ENCODE data around the gene HYCC2. TPM values are rescaled to one million over a fixed set of nuclear protein-coding genes. Genes with fewer than 3 reads are reported as not detected.

Gene HYCC2
- total and polyA plus RNA-seq, 7 donors = 4.8 to 20.2 (median 13.6) TPM

- no peak for DNase-seq
- Histone ChIP-seq H3K36me3 (no peaks in the 10 kb centered on the region), H3K27ac (no peak overlapping the region), H3K9me3 (no peaks in the 10 kb centered on the region), H3K27me3 (no peaks in the 10 kb centered on the region), H3K4me1 (peaks cover 0 to 5% (median 2%) of the 10 kb centered on the region in 4 donors), H3K4me3 (no peak overlapping the region)
- intact Hi-C loops (cut with DNase I) = no loop called here
- WGBS, 2 donors = 97 to 99% methylated on average over 3 of the region's 3 CpGs
- TF ChIP-seq POLR2A (IDR thresholded peaks at IDR 0.05) (no peak), POLR2AphosphoS5 (IDR thresholded peaks at IDR 0.05) (no peak), EP300 (IDR thresholded peaks at IDR 0.05) (no peak)
Measured at GRCh38 chr2:201111096-201111495, 39.6 kb upstream of the HYCC2 start.

GRCh38 chr2:201110615-201111014 lies 39.1 kb upstream of the HYCC2 start:
- TF ChIP-seq POLR2AphosphoS5 (IDR thresholded peaks at IDR 0.05) (no peak), POLR2A (IDR thresholded peaks at IDR 0.05) (no peak), EP300 (IDR thresholded peaks at IDR 0.05) (no peak), CTCF (IDR thresholded peaks at IDR 0.05) (no peak)
- intact Hi-C loops (cut with DNase I) = no loop called here
- Histone ChIP-seq H3K9me3 (no peaks in the 10 kb centered on the region), H3K36me3 (no peaks in the 10 kb centered on the region), H3K4me1 (peaks cover 0 to 5% (median 1%) of the 10 kb centered on the region in 4 donors), H3K27ac (no peak overlapping the region), H3K27me3 (no peaks in the 10 kb centered on the region), H3K4me3 (no peak overlapping the region)
- no peak for DNase-seq

- H3K36me3 ChIP-seq = no peaks in the 10 kb centered on the region
- no peaks in the 10 kb centered on the region for H3K9me3 ChIP-seq
- no peaks in the 10 kb centered on the region for H3K27me3 ChIP-seq
- peaks cover 0 to under 1% (median 0%) of the 10 kb centered on the region in 4 donors for H3K4me1 ChIP-seq
- TF ChIP-seq EP300 (IDR thresholded peaks at IDR 0.05) (no peak), POLR2A (IDR thresholded peaks at IDR 0.05) (no peak), POLR2AphosphoS5 (IDR thresholded peaks at IDR 0.05) (no peak), CTCF (IDR thresholded peaks at IDR 0.05) (no peak)
- no peak overlapping the region for H3K4me3 ChIP-seq
- intact Hi-C loops (cut with DNase I) = no loop called here
- peak; percentile 7 for DNase-seq
- H3K27ac ChIP-seq = no peak overlapping the region
- 95 to 97% methylated on average over 4 of the region's 4 CpGs for WGBS, 2 donors
Measured at GRCh38 chr2:201109186-201109585, 37.7 kb upstream of the HYCC2 start.

GRCh38 chr2:201108341-201108740 lies 36.9 kb upstream of the HYCC2 start:
- intact Hi-C loops (cut with DNase I) = no loop called here
- H3K36me3 ChIP-seq = no peaks in the 10 kb centered on the region
- WGBS, 2 donors = 92 to 93% methylated on average over 2 of the region's 2 CpGs
- H3K4me1 ChIP-seq = no peaks in the 10 kb centered on the region
- H3K27ac ChIP-seq = no peak overlapping the region
- no peak for DNase-seq
- H3K27me3 ChIP-seq = no peaks in the 10 kb centered on the region
- TF ChIP-seq POLR2A (IDR thresholded peaks at IDR 0.05) (no peak), POLR2AphosphoS5 (IDR thresholded peaks at IDR 0.05) (no peak), CTCF (IDR thresholded peaks at IDR 0.05) (no peak), EP300 (IDR thresholded peaks at IDR 0.05) (no peak)
- H3K4me3 ChIP-seq = no peak overlapping the region
- no peaks in the 10 kb centered on the region for H3K9me3 ChIP-seq

GRCh38 chr2:201107624-201108023 lies 36.2 kb upstream of the HYCC2 start:
- intact Hi-C loops (cut with DNase I) = no loop called here
- H3K4me1 ChIP-seq = no peaks in the 10 kb centered on the region
- no peak overlapping the region for H3K27ac ChIP-seq
- no peaks in the 10 kb centered on the region for H3K27me3 ChIP-seq
- no peak overlapping the region for H3K4me3 ChIP-seq
- 95 to 98% methylated on average over 2 of the region's 2 CpGs for WGBS, 2 donors
- no peaks in the 10 kb centered on the region for H3K9me3 ChIP-seq
- H3K36me3 ChIP-seq = no peaks in the 10 kb centered on the region
- TF ChIP-seq POLR2AphosphoS5 (IDR thresholded peaks at IDR 0.05) (no peak), CTCF (IDR thresholded peaks at IDR 0.05) (no peak), EP300 (IDR thresholded peaks at IDR 0.05) (no peak), POLR2A (IDR thresholded peaks at IDR 0.05) (no peak)
- DNase-seq = no peak

Measured in sigmoid colon (tissue), 7 donors.